ENCODE results near the gene CD300LD.

The CD300LD gene

GRCh38 chr17:74543406-74543805 is 48.7 kb downstream of the CD300LD start:
- DNase-seq: no peak

GRCh38 chr17:74542727-74543383 is 49.2 kb downstream of the CD300LD start:
- DNase-seq: no peak

GRCh38 chr17:74542166-74542565 is 49.9 kb downstream of the CD300LD start:
- no peak for DNase-seq

- no peak for DNase-seq
Observed at GRCh38 chr17:74541176-74542111, 50.6 kb downstream of the CD300LD start.

- DNase-seq: no peak
Observed at GRCh38 chr17:74539281-74539820, 52.7 kb downstream of the CD300LD start.

- DNase-seq: no peak
Observed at GRCh38 chr17:74536890-74537289, 55.2 kb downstream of the CD300LD start.

GRCh38 chr17:74532115-74532514 is 60.0 kb downstream of the CD300LD start:
- DNase-seq: no peak

- DNase-seq: no peak
Observed at GRCh38 chr17:74531231-74531761, 60.8 kb downstream of the CD300LD start, which contains the start of gene CD300LB. Gene CD300LB (minus strand): TSS chr17:74531475. CDS start chr17:74531350, 125 bp downstream.

GRCh38 chr17:74530831-74531150 is 61.3 kb downstream of the CD300LD start:
- no peak for DNase-seq
